Femur (tissue), 1 donor: ENCODE data around the gene TRIM44.

Experiments used
- DNase-seq: peaks from one replicate; pipeline ENCODE4 v3.0.0-alpha.2; 2017

The TRIM44 gene, protein sequence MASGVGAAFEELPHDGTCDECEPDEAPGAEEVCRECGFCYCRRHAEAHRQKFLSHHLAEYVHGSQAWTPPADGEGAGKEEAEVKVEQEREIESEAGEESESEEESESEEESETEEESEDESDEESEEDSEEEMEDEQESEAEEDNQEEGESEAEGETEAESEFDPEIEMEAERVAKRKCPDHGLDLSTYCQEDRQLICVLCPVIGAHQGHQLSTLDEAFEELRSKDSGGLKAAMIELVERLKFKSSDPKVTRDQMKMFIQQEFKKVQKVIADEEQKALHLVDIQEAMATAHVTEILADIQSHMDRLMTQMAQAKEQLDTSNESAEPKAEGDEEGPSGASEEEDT

DNA sequence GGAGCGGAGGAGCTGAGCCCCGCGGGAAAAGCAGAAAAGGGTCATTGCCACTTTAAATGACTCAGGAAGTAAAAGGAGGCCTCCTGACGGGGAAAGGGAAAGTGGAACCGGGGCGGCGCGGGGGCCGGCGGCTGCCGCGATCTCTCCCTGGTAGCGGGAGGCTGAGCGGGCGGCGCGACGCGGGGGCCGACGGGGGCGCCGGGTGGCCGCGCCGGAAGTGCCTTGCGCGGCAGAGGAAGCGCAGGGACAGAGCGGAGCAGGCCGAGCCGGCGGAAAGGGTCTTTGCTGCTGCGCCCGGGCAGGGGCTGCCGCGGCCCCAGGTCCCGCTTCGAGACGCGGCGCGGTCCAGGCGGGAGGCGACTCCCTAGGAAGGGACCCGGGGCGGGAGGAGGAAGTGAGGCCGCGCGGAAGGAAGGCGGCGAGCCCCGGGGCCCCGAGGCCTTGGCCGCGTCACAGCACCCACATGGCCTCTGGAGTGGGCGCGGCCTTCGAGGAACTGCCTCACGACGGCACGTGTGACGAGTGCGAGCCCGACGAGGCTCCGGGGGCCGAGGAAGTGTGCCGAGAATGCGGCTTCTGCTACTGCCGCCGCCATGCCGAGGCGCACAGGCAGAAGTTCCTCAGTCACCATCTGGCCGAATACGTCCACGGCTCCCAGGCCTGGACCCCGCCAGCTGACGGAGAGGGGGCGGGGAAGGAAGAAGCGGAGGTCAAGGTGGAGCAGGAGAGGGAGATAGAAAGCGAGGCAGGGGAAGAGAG is at the start of gene TRIM44:
TRIM44 (plus strand) TSS at position 127 of the 759 bp plus-strand sequence; CDS start at position 464, 337 bp downstream.
- peak; percentile 90 for DNase-seq

DNA sequence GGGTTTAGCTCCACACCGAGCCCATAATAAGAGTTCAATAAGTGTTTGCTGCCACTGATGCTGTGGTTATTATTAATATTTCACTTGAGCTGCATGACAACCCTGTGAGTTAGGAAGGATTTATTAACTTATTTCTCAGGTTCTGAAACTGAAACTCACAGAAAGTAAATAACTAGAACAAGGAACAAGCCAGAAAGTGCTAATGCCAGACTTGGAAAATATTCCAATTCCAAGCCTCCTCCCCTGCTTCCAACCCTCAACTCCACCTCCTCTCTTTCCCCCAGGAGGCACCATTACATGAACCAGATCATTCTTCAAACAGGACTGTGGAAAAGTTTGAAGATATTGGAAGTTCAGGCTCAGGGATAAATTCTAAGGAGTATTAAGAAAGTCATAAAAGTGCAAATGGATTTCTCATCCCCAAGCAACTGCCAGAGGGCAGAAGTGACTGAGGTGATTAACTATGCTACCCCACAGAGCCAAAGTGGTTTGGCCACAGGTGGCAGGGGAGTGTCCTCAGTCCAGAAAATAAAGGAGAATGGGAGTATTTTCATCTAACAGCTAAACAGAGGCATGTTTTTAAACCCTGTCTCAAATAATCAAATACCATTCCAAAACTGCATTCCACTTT is 47.5 kb upstream of the TRIM44 start:
- DNase-seq, result no peak

DNA sequence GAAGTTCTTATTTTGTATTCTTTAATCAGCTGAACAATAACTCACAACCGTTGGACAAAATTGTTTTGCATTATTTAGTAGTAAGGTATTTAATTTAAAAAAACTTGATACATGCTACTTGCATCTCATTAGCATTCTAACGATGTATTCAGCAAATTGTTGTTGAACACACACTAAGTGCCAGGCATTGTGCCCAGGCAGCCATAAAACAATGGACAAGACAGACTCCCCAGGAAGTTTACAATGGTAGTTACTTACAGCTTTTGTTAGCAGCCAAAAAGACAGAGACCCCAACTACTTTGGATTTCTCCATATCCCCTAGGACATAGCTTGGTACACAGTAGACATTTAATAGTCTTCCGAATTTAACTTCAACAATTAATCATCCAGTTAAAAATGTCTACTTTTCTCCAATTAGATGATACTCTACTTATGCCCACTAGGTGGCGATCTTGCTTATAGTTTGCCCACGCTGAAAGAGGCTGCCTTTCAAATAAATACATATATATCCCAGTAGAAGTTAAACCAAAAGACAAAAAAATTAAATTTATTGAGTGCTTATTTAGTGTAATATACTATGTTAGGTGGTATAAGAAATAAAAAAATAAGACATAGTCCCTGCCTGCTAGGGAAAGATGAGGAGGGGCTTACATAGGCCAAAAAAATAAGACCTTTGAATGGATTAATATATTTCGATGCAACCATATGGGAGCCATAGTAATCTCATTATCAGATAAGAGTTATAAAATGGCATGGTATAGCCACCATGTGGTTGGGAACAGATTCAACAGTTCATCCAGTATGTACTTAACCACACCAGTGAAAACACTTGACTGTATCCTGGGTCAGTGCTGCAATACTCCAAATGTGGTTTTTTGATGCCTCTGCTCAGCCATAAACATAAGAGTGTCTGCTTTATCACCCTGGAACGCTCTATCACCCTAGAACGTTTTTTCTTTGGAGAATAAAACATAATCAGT is 46.4 kb upstream of the TRIM44 start:
- DNase-seq, result no peak

DNA sequence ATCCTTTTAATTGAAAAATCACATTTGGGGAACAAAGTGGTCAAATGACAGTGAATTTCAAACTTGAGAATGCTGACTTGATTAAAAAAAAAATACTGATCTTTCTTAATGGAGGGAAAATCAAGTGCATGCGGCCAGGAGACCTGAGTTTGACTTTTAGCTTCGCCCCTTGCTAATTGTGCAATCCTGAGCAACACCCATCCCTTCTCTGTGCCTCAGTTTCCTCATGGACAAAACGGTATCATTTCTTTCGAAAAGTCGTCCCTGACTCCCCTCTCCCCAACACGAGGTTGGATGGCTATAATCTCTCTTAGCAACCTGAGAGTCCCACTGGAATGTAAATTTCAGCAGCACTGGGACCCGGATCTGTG is 45.3 kb upstream of the TRIM44 start:
- no peak for DNase-seq

DNA sequence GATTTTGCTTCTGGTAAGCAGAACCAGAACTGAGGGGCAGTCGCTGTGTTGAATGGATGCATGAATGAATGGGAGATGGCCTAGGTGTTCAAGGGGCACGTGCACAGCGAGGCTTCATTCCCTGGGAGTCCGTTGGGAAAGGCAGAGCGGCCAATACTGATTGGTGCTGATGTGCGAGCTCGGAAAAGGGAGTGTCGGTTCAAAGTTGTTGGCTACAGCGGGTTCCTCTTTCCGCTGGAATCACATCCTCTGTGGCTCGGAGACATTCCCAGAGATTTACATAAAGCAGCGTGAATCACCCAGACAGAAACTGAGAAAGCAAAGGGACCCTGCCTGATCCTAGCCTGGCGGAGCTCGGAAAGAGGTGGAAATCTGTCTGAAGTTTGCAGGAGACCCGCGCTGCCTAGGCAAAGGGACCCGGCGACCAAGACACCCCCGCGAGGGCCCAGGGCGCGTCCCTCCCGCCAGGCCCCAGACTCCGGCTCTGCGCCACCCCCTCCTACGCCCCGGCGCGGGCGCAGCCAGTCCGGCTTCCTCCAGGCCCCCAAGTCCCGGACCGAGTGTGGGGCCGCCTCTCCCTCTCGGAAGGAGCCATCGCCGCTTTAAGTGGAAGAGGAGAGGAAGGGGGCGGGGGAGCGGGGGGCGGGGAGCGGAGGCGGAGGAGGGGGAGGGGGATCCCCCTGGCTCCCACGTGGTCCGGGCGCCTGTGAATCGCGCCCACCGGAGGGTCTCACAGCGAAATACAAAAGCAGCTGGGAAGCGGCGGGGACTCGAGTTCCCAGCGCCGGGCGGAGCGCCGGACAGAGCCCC is 44.7 kb upstream of the TRIM44 start, which contains the start of gene FJX1:
FJX1 (plus strand) TSS at position 774 of the 810 bp plus-strand sequence. CDS start 177 bp downstream, outside the sequence.
- peak; percentile 89 for DNase-seq

DNA sequence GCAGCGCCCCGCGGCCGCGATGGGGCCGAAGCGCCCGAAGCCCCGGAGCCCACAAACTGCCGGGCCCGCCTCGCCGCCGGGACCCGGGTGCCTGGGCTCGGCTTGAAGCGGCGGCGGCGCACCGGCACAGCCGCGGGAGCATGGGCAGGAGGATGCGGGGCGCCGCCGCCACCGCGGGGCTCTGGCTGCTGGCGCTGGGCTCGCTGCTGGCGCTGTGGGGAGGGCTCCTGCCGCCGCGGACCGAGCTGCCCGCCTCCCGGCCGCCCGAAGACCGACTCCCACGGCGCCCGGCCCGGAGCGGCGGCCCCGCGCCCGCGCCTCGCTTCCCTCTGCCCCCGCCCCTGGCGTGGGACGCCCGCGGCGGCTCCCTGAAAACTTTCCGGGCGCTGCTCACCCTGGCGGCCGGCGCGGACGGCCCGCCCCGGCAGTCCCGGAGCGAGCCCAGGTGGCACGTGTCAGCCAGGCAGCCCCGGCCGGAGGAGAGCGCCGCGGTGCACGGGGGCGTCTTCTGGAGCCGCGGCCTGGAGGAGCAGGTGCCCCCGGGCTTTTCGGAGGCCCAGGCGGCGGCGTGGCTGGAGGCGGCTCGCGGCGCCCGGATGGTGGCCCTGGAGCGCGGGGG is 44.0 kb upstream of the TRIM44 start:
- no peak for DNase-seq

DNA sequence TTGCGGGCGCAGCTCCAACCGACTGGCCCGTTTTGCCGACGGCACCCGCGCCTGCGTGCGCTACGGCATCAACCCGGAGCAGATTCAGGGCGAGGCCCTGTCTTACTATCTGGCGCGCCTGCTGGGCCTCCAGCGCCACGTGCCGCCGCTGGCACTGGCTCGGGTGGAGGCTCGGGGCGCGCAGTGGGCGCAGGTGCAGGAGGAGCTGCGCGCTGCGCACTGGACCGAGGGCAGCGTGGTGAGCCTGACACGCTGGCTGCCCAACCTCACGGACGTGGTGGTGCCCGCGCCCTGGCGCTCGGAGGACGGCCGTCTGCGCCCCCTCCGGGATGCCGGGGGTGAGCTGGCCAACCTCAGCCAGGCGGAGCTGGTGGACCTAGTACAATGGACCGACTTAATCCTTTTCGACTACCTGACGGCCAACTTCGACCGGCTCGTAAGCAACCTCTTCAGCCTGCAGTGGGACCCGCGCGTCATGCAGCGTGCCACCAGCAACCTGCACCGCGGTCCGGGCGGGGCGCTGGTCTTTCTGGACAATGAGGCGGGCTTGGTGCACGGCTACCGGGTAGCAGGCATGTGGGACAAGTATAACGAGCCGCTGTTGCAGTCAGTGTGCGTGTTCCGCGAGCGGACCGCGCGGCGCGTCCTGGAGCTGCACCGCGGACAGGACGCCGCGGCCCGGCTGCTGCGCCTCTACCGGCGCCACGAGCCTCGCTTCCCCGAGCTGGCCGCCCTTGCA is 43.3 kb upstream of the TRIM44 start:
- peak; percentile 77 for DNase-seq

DNA sequence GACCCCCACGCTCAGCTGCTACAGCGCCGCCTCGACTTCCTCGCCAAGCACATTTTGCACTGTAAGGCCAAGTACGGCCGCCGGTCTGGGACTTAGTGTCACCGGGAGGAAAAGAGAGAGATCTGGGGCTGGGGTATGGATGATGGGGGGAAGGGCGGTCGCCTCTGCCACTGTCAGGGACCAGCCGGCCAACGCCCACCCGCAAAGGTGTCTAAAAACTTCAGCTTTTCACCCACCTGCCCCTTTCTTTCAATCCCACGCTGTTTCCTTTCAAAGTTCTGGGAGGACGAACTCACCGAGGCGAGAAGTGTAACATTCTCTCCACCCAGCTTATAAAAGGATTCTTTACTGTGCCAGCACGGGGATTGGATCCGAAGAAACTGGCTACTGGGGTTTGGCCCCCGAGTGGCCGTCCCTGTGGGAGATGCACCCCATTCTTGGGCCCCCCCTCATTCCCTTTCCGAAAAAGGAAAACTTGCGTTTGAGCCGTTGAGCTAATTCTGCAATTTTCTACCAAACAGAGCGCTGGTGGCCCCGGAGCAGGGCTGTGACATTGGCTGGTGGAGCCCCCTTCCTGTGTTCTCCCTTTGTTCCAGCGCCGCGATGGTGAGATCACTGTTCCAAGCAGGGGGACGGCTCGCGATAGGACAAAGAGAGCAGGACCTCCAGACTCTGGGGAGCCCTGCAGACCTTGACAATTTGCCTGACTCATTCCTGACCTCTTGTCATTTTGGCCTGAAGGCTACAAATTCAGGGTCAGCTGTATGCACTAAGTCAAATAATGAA is 42.5 kb upstream of the TRIM44 start:
- DNase-seq, result peak; percentile 44

DNA sequence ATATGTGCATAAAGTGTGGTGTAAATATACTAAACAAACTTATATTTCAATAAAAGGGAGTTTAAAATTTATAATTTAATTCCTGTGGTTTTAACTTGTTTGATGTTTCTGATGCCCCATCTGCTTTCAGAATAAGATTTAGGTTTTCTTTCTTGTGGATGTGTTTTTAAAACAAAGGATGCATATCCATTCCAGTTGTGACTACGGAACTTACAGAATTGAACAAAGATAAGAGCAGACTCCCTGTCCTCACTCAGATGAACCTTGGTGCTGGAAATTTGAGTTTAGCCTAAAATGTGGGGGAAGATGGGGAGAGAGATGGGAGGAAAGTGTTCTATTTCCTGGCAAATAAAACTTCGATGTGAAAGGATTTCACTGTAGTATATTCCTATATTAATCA is 41.8 kb upstream of the TRIM44 start:
- no peak for DNase-seq

DNA sequence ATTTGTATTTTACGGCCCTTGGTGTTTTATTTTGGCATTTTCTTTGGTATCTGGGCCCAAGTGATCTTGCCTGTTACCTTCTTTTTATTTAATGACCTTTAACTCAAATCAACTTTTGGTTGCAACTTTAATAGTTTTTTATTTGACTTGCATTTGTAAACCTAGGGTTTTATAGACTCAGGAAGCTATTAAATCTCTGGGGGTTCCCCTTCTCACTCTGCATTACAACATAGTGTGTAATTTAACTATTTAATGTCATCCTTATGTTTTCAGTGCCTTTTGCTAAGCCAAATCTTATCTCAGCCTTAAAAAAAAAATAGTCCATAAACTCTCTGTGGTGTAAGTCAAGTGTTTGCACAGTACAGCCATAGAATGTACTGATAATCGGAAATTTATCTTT is 41.0 kb upstream of the TRIM44 start:
- no peak for DNase-seq

DNA sequence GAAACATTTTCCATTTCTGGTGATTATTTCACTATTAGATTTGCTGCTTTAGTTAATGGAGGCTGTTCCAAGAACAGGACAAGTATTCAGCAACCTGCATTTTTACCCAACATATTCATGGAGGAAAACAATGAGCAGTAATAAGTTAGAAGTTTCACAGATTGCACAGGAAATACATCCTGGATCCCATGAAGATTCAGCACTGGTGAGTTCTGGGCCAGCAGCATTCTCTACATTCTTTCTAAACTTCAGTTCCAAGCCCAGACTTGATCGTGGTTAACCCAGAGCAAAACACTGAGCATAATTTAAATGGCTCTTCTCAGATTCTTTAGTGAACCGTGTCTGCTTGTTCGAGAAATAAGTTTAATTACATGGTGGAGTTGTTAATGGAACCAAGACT is 40.5 kb upstream of the TRIM44 start:
- DNase-seq, result no peak

DNA sequence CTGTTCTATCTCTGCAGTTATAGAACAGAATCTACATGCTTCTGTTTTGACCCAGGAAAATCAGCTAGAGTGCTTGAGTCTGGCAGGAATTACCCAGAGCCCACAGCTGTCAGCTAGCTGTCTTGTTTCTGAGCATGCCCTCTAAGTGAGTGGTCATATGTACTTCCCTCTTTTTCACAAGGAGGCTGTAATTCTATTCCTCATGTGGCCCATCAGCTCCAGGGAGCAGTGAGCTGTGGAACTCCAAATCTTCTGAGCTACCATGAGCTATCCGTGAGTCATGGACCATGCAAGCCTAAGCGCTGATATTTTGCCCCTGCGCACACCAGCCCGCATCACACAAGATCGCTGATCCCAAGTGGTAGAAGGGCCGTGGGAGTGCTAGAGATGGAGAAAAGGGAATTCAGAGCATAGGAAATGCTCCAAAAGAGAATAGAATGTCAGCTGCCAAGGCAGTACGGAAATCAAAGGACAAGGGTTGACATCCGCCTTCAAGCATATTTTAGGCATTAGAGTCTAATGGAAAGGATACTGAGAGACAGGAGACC is 38.9 kb upstream of the TRIM44 start:
- no peak for DNase-seq

DNA sequence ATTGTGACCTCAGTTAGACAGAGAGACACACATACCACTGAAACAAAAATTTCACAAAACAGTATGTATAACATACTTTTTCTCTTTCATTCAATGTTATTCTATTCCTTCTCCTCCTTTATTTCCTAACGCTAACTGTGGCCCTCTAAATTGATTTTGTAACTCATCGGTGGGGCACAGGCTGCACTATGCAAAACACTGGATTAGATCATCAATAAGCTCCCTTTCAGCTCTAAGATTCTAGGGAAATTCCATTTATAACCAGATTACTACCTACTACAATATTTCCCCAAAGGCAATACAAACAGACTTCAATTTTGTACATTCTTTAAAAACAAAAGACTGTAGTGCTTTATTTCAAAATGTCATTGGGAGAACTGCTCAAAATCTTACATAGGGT is 38.3 kb upstream of the TRIM44 start:
- no peak for DNase-seq

DNA sequence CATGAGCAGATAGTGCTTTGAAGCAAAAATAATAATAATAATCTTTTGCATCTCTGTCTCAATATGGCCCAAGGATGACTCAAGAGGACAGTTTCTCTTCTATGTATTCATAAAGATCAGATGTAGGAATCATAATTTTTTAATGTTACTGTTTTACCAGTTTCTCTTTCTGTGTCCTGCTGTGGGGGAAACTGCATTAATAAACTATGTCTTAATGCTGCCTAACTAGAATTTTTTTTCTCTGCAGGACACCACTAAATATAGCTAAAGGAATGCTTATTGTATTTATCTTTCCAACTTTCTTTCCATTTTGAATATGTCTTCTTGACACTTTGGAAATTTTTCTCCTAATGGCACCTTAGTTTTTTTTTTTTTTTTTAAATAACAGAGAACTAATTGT is 37.8 kb upstream of the TRIM44 start:
- no peak for DNase-seq

DNA sequence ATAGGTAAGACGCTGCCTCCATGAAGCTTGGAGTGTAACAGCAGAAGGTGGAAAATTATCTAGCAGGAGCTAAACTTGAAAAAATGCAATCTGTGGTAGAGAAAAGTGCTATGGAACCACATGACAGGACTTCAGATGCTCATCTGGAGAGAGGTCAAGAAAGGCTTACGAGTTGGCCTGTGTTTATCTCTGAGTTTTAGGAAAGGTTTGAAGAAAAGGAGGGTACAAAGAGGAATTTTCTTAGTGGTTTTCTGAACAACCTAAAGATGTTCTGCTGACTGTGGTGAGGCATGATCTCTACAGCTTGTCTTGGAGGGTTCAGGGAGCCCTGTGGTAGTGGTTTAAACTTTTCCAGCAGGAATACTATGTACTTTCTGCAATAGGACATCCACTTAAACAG is 36.1 kb upstream of the TRIM44 start:
- no peak for DNase-seq

DNA sequence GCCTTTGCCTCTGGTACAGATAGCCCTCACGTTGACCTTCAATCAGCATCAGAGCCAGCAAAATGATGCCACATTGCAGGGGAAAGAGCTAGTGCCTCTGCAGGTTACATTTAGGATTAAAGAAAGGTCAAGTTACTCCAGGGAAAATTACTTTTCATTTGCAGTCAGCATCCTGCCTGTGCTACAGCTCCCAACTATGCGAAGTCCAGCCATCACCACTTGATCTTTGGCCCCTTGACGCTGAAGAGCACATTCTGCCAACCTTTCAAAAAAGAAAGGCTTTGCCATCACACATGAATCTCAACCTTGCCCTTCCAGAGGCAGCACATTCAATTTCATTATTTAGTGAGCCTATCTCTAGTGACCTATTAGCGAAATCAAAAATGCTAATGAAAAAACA is 33.1 kb upstream of the TRIM44 start:
- no peak for DNase-seq

DNA sequence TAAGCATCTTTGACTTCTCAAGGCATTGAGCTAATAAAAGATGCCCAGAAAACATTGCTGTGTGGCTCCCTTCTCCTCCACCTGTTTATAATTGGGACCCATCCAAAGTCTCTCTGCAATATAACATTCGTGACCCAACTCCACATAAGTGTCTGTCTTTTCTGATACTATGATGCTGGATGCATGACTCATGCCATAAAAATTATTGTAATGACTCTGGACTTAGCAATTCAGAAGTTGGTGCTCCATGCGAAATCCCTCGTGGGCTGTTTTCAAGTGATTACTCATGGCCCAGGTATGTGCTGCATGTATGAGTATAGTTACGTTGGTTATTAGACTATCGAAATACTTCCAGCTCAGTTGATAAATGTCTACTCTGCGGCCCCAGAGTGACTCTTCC is 32.7 kb upstream of the TRIM44 start:
- DNase-seq, result no peak

DNA sequence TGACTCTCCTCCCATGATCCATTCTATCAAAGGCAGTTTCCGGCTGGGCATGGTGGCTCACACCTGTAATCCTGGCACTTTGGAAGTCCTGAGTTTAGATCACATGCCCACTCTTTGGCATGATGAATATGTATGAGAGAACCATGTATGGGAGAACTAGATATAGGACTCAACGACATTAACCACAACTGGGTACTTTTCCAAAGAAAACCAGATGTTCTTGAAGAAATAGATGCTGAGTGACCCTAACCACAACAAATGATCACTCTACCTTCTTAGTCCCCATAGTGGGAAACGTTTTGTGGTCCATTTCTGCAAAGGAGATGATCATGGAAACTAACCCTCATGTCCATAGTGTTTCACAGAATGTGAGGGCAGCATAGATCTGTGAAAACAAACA is 30.7 kb upstream of the TRIM44 start:
- DNase-seq, result no peak

DNA sequence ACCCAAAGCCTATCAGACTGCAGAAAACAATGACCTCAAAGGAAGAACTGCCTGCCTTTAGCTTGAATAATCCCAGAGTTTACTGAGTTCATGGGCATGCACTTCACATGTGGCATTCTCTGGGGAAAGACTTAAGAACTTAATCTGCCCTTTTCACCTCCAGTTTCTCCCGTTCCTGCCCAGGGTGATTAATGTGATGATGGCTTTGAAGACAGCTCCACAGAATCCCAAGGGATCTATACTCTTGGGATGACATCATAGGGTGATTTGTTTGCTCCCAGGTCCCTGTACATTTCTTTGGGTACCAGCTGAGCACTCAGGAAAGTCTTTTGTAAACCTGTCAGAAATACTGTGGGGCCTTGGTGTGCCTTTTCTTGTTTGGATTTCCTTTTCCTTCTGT is 30.3 kb upstream of the TRIM44 start:
- no peak for DNase-seq
